ENCODE measurements around the gene CDH23. TPM values are rescaled to one million over a fixed set of nuclear protein-coding genes. Genes with fewer than 3 reads are reported as not detected.

The CDH23 gene
- polyA plus RNA-seq, 1 donor (not counting 4 experiments of a cell fraction or from before 2014, with no cell fraction given): 0.01 TPM

GRCh38 chr10:71737834-71738197 lies 341.1 kb downstream of the CDH23 start:
- FAIRE-seq (no peak), DNase-seq (ENCODE audit: low read depth, low spot score) (no peak)
- Histone ChIP-seq H3K9me3 (ENCODE audit: control insufficient read depth, low read depth, low read length) (no peaks in the 10 kb centered on the region), H3K4me1 (ENCODE audit: control insufficient read depth, extremely low read depth, insufficient read depth, low read length) (peaks cover 32% of the 10 kb centered on the region), H2AFZ (ENCODE audit: control insufficient read depth, low read length) (no peak overlapping the region), H3K27me3 (ENCODE audit: control insufficient read depth, extremely low read depth, insufficient read depth, low read length) (peaks cover 3% of the 10 kb centered on the region), H3K4me2 (ENCODE audit: control insufficient read depth, extremely low read depth, insufficient read depth, low read depth, low read length) (no peak overlapping the region), H3K27ac (ENCODE audit: control insufficient read depth, insufficient read depth, low read length) (no peak overlapping the region), H4K20me1 (ENCODE audit: control insufficient read depth, extremely low read depth, insufficient read depth, low read length) (no peaks in the 10 kb centered on the region), H3K36me3 (ENCODE audit: control insufficient read depth in 2 of 2, extremely low read depth in 1 of 2, insufficient read depth in 2 of 2, low read length in 2 of 2) (no peaks in the 10 kb centered on the region), H3K9ac (ENCODE audit: control insufficient read depth, extremely low read depth, insufficient read depth, low read length) (no peak overlapping the region), H3K9me1 (ENCODE audit: control insufficient read depth, extremely low read depth, insufficient read depth, low read length) (no peaks in the 10 kb centered on the region), H3K4me3 (ENCODE audit: control insufficient read depth in 2 of 3, extremely low read depth in 1 of 3, insufficient read depth in 2 of 3, low read depth in 1 of 3, low read length in 3 of 3) (no peak overlapping the region), H3K79me2 (ENCODE audit: control insufficient read depth, insufficient read depth, low read length) (no peaks in the 10 kb centered on the region)
- no peak for TF ChIP-seq EZH2 (IDR thresholded peaks at IDR 0.05; ENCODE audit: low read length)
- no peak for TF ChIP-seq CTCF (optimal IDR thresholded peaks at IDR 0.05 in 1 of 3, IDR thresholded peaks at IDR 0.05 in 1 of 3, conservative IDR thresholded peaks at IDR 0.05 in 1 of 3; ENCODE audit: extremely low read depth in 1 of 3, insufficient read depth in 2 of 3, low read length in 3 of 3)
- dilution Hi-C loops (cut with MboI; ENCODE audit: extremely low pct_ligation_motif_present, low sequenced_read_pairs): no loop called here

GRCh38 chr10:71739358-71739900 lies 342.7 kb downstream of the CDH23 start:
- Histone ChIP-seq H3K36me3 (ENCODE audit: control insufficient read depth in 2 of 2, extremely low read depth in 1 of 2, insufficient read depth in 2 of 2, low read length in 2 of 2) (no peaks in the 10 kb centered on the region), H4K20me1 (ENCODE audit: control insufficient read depth, extremely low read depth, insufficient read depth, low read length) (no peaks in the 10 kb centered on the region), H3K79me2 (ENCODE audit: control insufficient read depth, insufficient read depth, low read length) (no peaks in the 10 kb centered on the region), H3K9me1 (ENCODE audit: control insufficient read depth, extremely low read depth, insufficient read depth, low read length) (no peaks in the 10 kb centered on the region), H3K4me1 (ENCODE audit: control insufficient read depth, extremely low read depth, insufficient read depth, low read length) (peaks cover 36% of the 10 kb centered on the region), H3K27ac (ENCODE audit: control insufficient read depth, insufficient read depth, low read length) (no peak overlapping the region), H3K9me3 (ENCODE audit: control insufficient read depth, low read depth, low read length) (no peaks in the 10 kb centered on the region), H3K27me3 (ENCODE audit: control insufficient read depth, extremely low read depth, insufficient read depth, low read length) (peaks cover 3% of the 10 kb centered on the region), H2AFZ (ENCODE audit: control insufficient read depth, low read length) (no peak overlapping the region), H3K9ac (ENCODE audit: control insufficient read depth, extremely low read depth, insufficient read depth, low read length) (no peak overlapping the region), H3K4me3 (ENCODE audit: control insufficient read depth in 2 of 3, extremely low read depth in 1 of 3, insufficient read depth in 2 of 3, low read depth in 1 of 3, low read length in 3 of 3) (no peak overlapping the region), H3K4me2 (ENCODE audit: control insufficient read depth, extremely low read depth, insufficient read depth, low read depth, low read length) (no peak overlapping the region)
- dilution Hi-C loops (cut with MboI; ENCODE audit: extremely low pct_ligation_motif_present, low sequenced_read_pairs): no loop called here
- FAIRE-seq (no peak), DNase-seq (ENCODE audit: low read depth, low spot score) (no peak)
- TF ChIP-seq EZH2 (IDR thresholded peaks at IDR 0.05; ENCODE audit: low read length) (no peak), CTCF (optimal IDR thresholded peaks at IDR 0.05 in 1 of 3, IDR thresholded peaks at IDR 0.05 in 1 of 3, conservative IDR thresholded peaks at IDR 0.05 in 1 of 3; ENCODE audit: extremely low read depth in 1 of 3, insufficient read depth in 2 of 3, low read length in 3 of 3) (no peak)
